Right lobe of liver (tissue), 4 donors: ENCODE measurements around the gene KRCC1.

ENCODE experiments used
- POLR2A ChIP-seq: fragments of 450-650 bp; IDR thresholded peaks from one replicate; pipeline ENCODE4 v1.6.1; 2017; ENCODE audit warnings: antibody characterized with exemption, mild to moderate bottlenecking
- TF ChIP-seq, protein P1 (sequence below), 4 donors: fragments of 200-600 bp in 3 of 4; fragments of 450-650 bp in 1 of 4; IDR thresholded peaks; one replicate each; pipeline versions ENCODE4 v1.5.1 to v1.8.0; 2016 to 2022; ENCODE audit warnings: antibody characterized with exemption in 4 of 4, mild to moderate bottlenecking in 2 of 4
- donor health status: DM: no; HTN: no; CAD: no.
- donor health status: DM: no; HTN: no; CAD: no.
- donor health status: DM: no; HTN: yes; CAD: no.

GRCh38 chr2:88092773-88093172 is 37.2 kb upstream of the KRCC1 start:
- TF ChIP-seq, protein P1, sequence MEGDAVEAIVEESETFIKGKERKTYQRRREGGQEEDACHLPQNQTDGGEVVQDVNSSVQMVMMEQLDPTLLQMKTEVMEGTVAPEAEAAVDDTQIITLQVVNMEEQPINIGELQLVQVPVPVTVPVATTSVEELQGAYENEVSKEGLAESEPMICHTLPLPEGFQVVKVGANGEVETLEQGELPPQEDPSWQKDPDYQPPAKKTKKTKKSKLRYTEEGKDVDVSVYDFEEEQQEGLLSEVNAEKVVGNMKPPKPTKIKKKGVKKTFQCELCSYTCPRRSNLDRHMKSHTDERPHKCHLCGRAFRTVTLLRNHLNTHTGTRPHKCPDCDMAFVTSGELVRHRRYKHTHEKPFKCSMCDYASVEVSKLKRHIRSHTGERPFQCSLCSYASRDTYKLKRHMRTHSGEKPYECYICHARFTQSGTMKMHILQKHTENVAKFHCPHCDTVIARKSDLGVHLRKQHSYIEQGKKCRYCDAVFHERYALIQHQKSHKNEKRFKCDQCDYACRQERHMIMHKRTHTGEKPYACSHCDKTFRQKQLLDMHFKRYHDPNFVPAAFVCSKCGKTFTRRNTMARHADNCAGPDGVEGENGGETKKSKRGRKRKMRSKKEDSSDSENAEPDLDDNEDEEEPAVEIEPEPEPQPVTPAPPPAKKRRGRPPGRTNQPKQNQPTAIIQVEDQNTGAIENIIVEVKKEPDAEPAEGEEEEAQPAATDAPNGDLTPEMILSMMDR (IDR thresholded peaks at IDR 0.05): no peak
- TF ChIP-seq POLR2A: no peak
